Activated T-helper 1 cell treated with anti-CD3 and anti-CD28 coated beads, Interleukin-2, amount 50 U/mL, for 16 hours (primary cell): ENCODE results near the gene MTRF1.
"Not testable (repeated sequence)": the region's sequence is repeated elsewhere in the genome, so short reads cannot be mapped to it uniquely, and the experiment has no call there.

Experiments
- DNase-seq, 2 donors: peaks; one replicate each; pipeline ENCODE4 v3.0.0-alpha.2; 2020; ENCODE audit warnings: low read depth in 1 of 2, low spot score in 1 of 2

The MTRF1 gene

GRCh38 chr13:41282129-41282571 is 18.8 kb upstream of the MTRF1 start:
- no peak for DNase-seq

DNA sequence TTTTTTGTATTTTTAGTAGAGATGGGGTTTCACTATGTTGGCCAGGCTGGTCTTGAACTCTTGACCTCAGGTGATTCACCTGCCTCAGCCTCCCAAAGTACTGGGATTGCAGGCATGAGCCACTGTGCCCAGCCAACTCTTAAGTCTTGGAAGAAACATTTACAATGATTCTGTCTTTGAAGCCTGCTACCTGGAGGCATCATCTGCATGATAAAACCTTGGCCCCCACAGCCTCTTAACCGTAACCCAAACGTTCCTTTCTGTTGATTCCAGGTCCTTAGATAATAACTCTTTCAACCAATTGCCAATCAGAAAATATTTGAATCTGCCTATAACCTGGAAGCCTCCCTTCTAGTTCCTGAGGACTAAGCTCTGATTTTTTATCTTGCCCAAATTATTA is 15.8 kb upstream of the MTRF1 start:
- DNase-seq, result not testable (repeated sequence)

DNA sequence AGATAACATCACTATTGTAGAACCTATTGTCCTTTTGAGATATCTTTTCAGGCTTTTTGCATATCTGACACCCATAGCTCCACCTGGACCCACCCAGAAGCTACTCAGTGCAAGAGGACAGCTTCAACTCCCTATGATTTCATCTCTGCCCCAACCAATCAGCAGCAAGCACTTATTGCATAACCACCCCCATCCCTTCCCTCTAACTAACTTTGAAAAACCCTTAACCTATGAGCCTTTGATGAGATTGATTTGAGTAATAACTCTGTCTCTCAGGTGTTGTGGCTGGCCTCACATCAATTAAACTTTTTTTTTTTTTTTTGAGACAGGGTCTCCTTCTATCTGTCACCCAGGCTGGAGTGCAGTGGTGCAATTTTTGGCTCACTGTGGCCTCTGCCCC is 13.4 kb upstream of the MTRF1 start:
- DNase-seq, result no peak

DNA sequence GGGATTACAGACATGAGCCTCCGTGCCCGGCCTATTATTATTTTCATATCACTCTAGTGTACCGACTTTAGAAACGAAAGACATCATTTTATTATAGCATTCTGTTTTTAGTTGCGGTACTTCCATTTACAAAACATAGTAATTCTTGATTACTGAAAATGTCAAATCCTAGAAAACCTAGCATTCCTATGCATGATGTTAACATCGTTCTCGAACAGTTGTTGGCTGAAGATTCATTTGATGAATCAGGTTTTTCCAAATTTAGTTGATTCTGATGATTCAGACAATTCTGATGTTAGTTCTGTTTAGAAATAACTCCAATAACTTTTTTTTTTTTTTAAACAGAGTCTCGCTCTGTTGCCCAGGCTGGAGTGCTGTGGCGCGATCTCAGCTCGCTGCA is 11.5 kb upstream of the MTRF1 start:
- DNase-seq, result no peak

GRCh38 chr13:41273831-41274441 is 10.6 kb upstream of the MTRF1 start:
- no peak for DNase-seq

- DNase-seq, result no peak
Observed at GRCh38 chr13:41271456-41272285, 8.3 kb upstream of the MTRF1 start.

DNA sequence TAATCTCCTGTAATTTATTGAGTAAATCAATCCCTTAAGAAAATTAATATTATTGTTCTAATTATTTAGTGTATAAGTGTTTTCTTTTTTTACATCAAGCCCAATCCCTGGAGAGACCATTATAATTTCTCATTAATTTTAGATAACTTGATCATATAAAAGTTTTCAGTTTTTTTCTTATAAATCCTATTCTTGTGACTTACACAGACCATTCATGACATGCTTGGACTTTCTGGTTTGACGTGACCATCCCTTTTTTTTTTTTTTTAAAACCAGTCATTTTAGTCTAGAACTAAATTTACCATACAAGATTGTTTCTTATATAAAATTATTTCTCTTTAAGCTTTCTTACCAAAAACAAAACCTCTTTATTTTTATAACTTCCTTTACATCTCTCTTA is 5.4 kb upstream of the MTRF1 start:
- no peak for DNase-seq

DNA sequence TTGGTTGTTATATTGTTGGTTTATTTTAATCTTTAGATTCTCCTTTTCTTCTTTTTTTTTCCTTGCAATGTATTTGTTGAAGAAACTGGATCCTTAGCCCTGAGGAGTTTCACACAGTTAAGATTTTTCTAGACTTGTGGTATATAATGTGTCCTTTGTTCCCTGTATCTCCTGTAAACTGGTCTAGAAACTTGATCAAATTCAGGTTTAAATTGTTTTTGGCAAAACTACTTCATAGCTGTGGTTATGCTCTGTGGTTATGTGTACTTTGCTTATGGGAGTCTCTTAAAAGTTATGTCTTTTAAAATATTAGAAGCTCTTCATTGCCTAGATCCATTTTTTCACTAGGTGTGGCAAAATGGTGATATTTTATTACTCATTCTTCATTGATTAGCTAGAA is 3.7 kb upstream of the MTRF1 start:
- DNase-seq, result no peak

DNA sequence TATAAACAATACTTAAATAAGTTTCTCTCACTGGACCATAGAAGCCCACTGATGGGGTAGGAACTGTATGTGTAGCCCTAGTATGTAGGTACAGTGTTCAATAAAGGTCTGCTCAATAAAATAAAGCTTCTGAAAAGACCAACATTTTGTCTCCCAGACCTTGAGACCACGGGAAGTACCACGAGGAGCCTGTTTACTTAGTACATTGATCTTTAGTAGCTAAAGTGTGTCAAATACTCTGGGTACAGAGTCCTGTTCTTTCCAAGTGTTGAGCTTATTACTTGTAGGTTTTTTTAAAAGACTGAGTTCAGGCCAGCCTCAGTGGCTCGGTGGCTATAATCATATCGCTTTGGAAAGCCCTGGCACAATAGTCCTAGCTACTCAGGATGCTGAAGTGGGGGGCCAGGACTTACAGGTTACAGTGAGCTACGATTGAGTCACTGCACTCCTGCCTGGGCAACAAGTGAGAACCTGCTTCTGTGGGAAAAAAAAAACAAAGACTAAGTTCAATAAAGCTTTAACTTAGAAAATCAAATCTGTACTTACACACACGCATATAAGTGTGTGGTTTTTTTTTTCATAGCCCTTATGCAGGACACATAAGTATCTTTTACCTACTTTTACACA is 3.4 kb downstream of the MTRF1 start:
- no peak for DNase-seq

DNA sequence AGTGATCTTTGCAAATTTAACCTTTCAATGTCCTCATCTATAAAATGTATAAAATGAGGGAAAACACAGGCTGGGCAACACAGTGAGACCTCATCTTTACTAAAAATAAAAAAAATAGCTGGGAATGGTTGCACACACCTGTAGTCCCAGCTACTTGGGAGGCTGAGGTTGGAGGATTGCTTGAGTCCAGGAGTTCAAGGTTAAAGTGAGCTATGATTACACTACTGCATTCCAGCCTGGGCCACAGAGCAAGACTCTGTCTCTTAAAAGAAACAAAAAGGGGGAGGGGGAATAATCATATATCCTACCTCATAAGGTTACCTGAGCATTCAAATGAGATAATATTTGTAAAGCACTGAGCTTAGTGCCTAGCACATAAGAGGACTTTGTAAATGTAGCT is 5.8 kb downstream of the MTRF1 start:
- DNase-seq, result no peak

DNA sequence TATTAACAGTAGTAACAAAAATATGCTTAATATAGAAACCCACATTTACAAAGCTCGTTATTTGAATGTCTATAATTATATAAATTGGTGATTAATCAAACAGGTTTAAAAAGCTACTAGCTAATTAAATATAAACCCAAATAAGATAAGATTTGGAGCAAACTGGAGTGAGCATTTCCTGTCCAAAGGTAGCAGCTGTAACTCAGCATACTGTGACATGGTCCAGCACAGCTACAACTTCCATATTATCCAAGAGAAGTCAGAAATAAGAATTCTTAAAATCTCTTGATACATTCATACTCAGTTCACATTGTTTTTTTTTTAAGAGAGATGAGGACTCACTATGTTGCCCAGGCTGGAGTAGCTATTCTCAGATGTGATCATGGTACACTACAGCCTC is 8.5 kb downstream of the MTRF1 start:
- no peak for DNase-seq

DNA sequence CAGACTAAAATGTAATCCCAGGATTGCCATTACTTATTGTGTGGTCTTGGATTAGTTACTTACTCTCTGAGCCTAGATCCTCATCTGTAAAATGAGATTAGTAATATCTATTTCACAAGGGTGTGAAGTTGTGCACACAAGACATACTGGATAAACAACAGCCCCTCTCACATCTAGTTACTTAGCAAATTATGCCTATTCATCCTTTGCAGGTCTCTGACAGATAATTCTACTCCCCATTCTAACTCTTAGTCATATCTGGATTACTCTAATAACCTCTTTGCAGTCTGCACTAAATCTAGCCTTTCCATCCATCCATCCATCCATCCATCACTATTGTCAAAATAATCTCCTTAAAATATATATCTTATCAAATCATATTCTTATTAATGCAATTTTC is 12.4 kb downstream of the MTRF1 start:
- DNase-seq, result no peak

- no peak for DNase-seq
Observed at GRCh38 chr13:41246969-41247680, 16.3 kb downstream of the MTRF1 start.

DNA sequence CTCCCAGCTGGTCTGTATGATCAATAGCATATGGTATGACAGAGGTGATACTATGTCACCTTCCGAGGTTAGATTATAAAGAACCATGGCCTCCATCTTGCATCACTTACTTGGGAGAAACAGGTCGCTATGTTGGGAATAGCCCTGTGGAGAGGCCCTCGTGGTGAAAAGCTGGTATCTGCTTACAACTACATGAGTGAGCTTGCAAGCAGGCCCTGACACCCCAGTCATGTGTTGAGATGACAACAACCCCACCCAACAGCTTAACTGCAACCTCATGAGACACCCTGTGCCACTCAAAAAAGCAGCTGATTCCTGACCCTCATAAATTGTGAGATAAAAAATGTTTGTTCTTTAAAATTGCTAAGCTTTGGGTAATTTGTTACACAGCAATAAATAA is 18.8 kb downstream of the MTRF1 start:
- DNase-seq, result no peak

DNA sequence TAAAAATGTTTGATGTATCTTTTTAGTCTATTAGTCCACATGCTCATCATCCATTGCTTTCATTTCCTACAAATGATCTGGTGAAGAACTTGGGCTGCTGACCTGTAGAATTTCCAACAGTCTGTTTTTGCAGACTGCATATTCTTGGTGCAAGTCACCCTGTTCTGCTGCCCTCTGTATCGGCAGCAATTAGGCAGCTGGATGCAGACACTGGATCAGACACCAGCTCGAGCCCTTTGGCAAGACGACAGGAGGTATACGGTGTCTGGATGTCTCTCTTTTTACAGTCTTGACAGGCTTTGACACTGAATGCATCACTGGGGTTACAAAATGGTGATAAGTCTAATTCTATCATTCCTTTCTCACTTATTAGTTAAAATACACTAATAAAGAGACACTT is 21.8 kb downstream of the MTRF1 start:
- DNase-seq, result no peak

DNA sequence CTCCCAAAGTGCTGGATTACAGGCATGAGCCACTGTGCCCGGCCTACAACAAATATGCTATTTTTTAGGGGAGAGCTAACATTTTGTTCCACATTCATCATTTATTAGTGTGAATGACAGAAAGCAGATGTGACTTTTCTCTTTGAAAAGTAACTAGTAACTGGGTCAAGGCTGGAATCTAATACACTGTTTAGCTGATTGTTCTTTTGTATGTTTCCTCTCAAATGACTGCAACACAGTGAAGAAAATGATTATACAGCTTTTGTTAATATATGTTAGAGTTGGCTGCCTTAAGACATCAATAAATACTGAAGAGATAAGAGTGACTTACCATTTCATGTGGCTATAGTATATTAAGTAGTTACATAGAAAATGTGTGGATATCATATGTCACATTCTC is 27.0 kb downstream of the MTRF1 start:
- no peak for DNase-seq

- DNase-seq, result no peak
Observed at GRCh38 chr13:41232578-41233480, 30.5 kb downstream of the MTRF1 start.

- DNase-seq, result no peak
Observed at GRCh38 chr13:41231786-41232185, 31.6 kb downstream of the MTRF1 start.

DNA sequence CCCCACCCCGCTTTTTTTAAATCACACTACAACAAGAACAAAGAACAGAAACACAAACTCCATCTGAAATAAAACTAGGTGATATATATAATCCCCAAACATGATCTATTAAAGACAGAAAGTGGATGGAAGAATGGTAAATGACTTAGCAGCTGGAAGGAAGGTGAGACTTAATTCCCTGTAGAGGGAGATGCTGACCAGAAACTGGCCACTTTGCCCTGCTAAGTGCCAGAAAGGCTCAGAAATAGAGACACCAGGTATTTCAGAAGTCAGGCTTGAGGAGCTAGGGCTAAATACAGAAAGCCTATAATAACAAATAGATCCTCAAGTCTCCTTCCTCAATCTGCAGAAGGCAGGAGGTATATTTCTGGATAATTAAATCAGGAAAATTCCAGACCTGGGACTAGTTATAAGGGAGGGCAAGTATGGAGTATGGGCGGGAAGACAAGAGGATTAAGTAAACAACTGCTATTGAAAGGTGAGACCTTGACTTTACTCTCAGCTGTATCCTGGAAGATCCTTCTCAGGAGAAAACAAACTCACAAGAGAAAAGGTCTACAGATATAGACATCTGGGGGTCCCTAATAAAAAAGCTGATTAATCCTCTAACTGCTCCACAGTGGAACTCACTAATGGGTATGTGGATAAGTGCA is 32.2 kb downstream of the MTRF1 start:
- DNase-seq, result no peak

GRCh38 chr13:41229356-41229755 is 34.0 kb downstream of the MTRF1 start:
- DNase-seq, result no peak
